GM12801 (cell line): ENCODE measurements around the gene ARPC4.

Source experiments
- CTCF ChIP-seq: IDR thresholded peaks from one replicate; pipeline ENCODE4 v1.5.1; 2011; ENCODE audit warnings: control low read depth; ENCODE audit not compliant: insufficient read length; ENCODE audit errors: extremely low read depth

Gene ARPC4

DNA sequence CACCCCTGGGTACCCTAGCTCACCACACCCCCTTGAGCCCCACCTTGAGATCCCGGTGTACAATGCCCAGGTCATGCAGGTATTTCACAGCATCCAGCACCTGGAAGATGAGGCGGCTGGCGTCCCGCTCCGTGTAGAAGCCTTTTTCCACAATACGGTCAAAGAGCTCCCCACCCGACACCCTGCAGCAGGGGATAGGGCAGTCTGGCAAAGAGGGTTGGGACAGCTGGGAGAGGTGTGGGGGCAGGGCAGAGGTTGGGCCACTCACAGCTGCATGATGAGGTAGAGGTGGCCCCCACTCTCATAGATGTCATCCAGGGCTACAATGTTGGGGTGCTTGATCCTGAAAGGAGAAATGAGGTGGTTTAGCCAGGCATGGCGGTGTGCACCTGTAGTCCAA lies 30.0 kb upstream of the ARPC4 start:
- TF ChIP-seq CTCF = no peak

- no peak for TF ChIP-seq CTCF
Measured at GRCh38 chr3:9765865-9766264, 27.0 kb upstream of the ARPC4 start.

DNA sequence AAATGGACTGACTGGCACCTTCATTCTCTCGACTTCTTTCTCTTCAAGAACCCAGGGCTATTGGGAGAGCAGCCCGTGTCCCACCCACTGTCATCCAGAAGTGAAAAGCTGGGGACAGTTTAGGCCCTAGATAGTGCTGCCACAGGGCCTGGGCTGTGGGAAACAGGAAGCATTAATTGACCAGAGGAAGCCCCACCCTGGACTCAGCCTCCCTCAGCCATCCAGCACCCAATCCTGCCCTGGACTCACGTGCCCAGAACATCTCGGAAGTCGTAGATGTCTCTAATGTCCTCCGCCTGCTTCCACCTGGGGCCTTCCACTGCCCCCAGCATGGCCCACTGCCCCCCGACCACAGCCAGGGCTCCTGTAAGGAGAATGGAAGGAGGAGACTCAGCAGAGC lies 25.5 kb upstream of the ARPC4 start:
- TF ChIP-seq CTCF = no peak

DNA sequence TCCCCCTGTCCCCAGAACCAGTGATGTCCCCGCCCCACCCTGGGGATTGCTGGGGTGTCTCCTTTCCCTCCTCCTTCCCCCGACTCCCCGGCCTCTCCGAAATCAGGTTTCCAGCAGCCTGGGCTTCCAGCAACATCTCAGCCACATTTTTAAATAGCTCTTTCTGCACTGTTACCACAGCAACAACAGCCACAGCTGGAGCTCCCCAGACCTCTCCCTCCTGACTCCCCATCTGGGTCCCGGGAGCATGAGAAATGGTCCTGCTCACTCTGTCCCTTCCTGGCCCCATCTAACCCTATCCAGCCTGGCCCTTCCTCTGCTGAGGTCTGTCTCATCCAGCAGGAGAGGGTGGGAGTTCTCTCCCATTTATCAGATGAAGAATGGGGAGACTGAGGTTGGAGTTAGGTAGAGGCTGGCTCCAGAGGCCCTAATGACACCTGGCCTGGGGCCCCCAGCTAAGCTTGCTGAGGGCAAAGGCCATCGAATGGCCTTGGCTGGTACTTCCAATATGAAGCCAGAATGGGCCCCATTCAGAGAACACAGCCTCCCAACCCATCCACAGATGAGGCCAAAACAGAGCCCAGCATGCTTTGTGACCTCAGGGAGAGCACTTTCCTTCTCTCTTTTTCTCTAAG lies 24.6 kb upstream of the ARPC4 start:
- no peak for TF ChIP-seq CTCF

- TF ChIP-seq CTCF = no peak
Measured at GRCh38 chr3:9769012-9769411, 23.9 kb upstream of the ARPC4 start.

DNA sequence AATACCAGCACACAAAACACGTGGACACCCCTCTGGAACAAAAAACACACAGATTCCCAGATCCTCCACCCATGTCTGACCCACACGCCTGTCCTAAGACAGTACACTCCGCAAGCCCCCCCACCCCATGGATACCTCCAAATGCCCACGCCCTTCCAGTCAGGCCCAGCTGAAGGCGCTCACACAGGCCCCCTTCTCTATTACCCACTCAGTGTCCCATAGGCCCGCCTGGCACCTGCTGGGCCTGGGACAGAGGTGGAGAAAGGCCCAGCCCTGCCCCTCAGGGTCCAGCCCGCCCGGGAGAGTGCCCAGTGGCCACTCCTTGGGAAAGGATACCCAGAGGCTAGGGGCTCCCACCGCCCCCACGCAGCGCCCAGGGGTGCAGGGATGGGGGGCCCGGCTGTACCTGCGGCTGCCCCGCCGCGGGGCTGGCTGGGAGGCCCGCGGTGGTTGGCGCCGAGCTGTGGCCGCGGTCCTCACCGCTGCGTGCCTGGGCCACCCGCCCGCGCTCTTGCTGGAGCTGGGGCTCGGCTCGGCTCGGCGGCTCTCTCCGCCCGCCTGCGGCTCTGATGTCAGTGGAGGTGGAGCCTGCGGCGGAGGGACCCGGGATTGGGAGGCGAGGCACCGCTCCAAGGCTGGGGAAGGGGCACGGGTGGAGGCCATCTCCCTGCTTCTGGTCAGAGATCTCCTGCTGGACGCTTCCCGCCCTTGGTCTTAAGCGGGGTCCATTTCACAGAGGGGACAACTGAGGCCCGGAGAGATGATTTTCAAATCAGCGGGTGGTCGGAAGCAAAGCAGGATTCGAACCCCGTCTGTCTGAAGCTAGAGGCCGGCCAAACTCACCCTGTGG lies 23.2 kb upstream of the ARPC4 start, which contains the start of gene CAMK1:
TSS of gene CAMK1 (minus strand) at position 522 of the 850 bp plus-strand sequence. CDS start 2,198 bp downstream, outside the sequence.
- no peak for TF ChIP-seq CTCF

GRCh38 chr3:9770276-9770812 lies 22.5 kb upstream of the ARPC4 start:
- no peak for TF ChIP-seq CTCF
